Activated CD8-positive, alpha-beta memory T cell treated with anti-CD3 and anti-CD28 coated beads, Interleukin-2, amount 50 U/mL, for 24 hours (primary cell): Measurements from ENCODE around the gene LRRC28.

Source experiments
- DNase-seq: peaks from one replicate; pipeline ENCODE4 v3.0.0-alpha.2; 2020; ENCODE audit errors: extremely low read depth

Gene LRRC28

DNA sequence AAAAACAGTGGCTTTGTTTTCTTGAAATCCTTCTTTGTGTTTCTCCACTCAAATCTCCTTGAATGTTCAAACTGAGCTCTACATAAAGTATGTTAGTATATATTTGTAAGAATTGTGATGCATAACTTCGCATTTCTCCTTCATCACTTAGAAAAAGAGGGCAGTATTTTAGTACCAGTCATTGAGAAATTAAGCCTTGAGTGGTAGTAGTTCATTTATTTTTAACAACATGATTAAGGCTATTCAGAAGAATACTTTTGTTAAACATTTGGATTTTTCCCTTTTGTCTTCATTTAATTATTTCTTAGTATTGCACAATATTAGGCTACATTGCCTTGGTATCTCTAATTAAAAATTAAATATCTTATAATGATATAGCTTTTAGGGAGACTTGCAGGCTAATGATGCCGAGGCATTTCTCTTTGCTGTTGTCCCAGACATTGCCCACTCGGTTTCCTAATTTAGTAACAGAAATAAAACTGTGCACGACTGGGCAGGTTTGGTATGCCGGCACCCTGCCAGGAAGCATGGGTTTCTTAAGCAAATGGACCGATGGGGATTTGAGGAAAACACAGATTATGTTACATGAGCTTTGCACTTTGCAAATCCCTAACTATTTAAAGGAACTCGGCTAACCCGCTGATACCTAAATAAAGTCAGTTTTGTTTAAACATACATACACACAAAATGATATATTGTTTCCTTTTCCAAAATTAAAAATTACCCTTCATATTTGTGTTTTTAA is 54.7 kb downstream of the LRRC28 start:
- DNase-seq = no peak

DNA sequence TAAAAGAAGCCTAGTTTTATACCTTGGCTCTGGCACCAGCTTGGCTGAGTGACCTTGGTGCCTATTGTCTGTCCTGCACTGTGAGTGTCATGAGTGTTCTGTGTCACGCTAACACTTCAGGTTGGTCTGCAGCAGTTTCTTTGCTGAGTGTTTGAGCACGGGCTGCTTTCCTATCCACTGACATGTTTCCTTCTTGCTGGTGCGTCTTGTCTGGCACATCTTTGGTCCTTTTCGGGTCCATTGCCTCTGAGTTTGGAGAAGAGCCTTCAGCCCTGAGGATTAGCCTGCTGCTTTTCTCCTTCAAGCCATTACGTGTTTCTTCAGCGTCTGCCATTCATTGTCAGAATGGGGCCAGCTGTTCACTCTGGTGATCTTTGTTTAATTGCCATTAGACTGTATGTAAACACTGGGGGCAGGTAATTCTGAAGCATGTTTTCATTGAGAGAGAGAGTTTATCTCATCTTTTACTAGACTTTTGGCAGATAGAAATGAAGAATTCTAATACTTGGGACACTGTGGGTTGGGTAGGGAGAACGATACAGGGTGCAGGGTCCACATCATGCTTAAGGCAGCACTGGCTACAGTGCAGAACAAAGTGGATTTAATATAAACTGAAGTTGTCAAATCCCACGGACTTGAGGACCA is 55.5 kb downstream of the LRRC28 start:
- DNase-seq = no peak

DNA sequence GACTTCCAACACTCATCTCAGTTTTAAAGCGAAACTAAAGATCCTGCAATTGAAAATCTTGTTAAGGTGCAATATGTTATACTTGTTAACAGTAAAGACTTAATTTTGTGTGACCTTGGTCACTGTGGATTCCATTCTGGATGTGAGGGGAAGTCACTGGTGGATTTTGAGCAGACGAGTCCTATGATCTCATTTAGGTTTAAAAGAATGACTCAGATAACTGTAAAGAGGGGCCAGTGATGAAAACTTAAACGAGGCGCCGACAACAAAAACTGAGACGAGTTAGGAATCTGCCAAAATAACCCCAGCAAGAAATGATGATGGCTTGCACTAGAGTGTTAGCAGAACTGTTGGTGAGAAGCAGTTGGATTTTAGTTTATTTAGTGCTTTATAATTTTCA is 56.5 kb downstream of the LRRC28 start:
- no peak for DNase-seq

- DNase-seq = no peak
Observed at GRCh38 chr15:99310745-99311144, 59.5 kb downstream of the LRRC28 start.

GRCh38 chr15:99312228-99312627 is 60.9 kb downstream of the LRRC28 start:
- DNase-seq = no peak

DNA sequence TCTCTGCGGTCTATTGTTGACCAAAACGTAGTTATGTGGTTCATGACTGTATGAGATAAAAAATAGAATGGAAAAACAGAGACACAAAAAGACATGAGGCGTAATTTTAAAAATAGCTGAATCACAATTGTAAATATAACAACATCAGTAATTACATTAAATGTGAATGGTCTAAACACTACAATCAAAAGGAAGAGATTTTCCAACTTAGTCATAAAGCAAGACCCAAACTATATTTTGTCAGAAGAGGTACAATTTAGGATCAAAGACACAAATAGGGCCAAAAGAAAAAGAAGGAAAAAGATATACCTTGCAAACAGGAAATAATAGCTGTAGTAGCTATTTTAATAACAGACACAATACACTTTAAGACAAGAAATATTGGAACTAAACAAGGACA is 61.5 kb downstream of the LRRC28 start:
- DNase-seq = no peak

DNA sequence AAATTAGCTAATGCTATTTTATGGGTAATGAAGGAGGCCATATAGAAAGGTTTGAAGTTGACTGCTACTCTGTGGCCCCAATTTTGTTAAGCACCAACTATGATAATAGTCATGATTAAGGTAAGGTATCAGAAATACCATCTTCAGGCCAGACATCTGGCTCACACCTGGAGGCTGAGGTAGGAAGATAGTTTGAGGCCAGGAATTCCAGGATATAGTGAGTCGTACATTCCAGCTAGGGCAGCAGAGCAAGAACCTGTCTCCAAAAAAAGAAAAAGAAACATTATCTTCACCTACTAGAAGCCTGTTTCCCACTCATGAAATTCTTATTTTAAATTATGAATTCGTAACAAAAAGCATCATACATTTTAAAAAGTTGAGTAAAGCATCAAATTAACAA is 64.4 kb downstream of the LRRC28 start:
- no peak for DNase-seq

DNA sequence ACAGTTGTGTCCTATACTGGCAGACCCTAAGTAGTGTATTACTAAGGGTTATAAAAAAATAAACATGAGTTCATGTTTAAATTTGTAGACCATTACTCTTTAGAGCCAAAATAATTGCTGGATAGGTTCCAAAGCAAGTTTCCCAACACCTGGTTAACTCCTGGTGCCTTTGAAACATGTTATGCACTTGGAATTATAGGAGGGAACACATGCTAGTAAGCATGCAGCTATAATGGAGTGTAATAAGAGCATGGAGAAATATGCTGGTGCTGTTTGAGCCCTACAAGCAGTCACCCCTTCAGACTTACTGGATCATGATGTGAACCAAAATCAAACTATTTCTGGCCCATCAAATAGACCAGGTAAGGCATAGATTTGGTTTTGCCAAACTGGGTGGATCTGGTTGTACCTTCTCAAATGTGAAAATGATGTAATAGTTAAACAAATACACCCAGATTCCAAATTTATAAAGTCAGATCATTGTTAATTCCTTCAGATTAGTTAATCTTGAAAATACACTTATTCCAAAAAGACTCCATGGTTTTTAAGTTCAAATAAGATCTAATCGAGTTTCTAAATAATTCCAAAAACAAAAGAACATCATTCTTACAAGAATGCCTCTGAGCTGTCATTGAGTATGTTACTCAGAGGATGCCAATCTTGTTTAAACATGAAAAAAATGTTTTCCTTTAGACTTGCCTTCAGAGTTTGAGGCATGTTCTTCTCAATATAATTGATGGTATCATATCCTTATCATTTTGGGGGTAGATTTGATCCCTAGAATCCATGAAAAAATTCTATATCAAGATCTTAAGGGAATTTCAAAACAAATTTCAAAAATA is 69.3 kb downstream of the LRRC28 start:
- no peak for DNase-seq

DNA sequence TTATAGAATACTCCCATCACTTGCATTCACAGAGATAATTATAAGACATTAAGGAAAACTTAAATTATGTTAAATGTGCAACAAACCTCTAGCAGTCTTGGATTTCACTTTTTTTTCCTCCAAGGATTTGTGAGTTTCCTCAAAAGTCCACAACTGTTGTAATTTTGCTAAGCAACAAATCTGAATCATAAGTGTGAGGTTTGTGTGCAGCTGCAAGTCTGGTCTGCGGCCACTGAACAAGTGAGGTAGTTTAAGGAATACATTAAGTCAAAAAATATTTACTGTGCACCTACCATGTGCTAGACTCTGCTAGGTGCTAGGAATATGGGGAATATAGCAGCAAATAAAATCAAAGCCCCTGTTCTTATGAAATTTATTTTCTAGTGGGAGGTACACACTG is 70.2 kb downstream of the LRRC28 start:
- DNase-seq = no peak

GRCh38 chr15:99322643-99323405 is 71.5 kb downstream of the LRRC28 start:
- DNase-seq = no peak

- DNase-seq = no peak
Observed at GRCh38 chr15:99324082-99324620, 72.9 kb downstream of the LRRC28 start.

- DNase-seq = no peak
Observed at GRCh38 chr15:99324700-99325099, 73.4 kb downstream of the LRRC28 start.

- no peak for DNase-seq
Observed at GRCh38 chr15:99326235-99326634, 75.0 kb downstream of the LRRC28 start.

GRCh38 chr15:99328106-99329072 is 77.1 kb downstream of the LRRC28 start:
- DNase-seq = no peak

- DNase-seq = no peak
Observed at GRCh38 chr15:99331381-99331780, 80.1 kb downstream of the LRRC28 start.

- no peak for DNase-seq
Observed at GRCh38 chr15:99333413-99333812, 82.1 kb downstream of the LRRC28 start.

DNA sequence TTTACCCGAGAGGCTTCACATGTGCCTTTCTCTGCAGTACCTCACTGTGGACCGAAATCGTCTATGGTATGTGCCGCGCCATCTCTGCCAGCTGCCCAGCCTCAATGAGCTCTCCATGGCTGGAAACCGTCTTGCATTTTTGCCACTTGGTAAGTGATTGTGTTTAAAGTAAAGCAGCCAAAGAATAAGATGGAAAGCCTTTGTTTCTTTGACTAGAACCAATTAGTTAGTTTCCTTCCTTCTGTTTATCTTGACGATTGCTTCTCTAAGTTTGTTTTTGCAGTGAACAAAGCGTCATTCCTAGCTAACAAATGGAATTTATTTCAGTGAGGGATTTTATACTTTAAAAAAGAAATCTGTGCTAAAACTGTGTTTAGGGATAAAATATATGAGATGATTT is 82.7 kb downstream of the LRRC28 start:
- DNase-seq = no peak

DNA sequence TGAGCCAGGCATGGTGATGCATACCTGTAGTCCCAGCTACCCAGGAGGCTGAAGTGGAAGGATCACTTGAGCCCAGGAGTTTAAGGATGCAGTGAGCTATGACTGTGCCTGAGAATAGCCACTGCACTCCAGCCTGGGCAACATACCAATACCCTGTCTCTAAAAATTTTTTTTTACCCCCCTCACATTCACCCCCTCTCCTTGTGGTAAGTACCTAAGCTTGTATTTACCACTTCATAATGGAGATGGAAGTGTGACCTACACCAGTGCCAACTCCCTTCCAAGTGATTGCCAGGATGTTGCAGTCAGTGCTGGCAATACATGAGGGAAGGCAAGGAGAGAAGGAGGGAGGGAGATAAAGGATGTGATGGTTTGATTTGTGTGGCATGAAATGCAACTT is 84.2 kb downstream of the LRRC28 start:
- no peak for DNase-seq

DNA sequence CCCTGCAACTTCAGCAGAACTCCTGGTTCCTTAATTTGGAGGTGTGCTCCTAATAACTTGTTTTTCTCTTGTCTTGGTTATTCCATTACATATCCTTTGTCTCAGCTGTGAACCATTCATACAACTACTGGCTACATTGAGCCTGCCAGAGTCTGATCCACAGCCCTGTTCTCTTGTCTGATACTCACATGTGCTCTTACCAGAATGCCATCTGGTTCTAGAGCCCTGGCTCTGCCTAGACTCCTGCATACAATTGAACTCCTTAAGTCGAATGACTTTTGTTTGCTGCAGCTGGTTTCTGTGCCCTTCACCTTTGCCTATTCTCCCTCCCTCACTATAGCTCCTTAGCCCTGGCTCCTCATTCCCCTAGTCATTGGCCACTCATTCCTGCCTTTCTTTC is 85.5 kb downstream of the LRRC28 start:
- no peak for DNase-seq

GRCh38 chr15:99340347-99340746 is 89.1 kb downstream of the LRRC28 start:
- DNase-seq = no peak

- DNase-seq = no peak
Observed at GRCh38 chr15:99341786-99342185, 90.5 kb downstream of the LRRC28 start.
